NCI-H524 treated with DMSO at 0.1 percent for 48 hours (cell line): ENCODE data around the gene ATP5F1C.

Experiments
- DNase-seq: peaks from one replicate; lab custom pipeline; 2025; lab: John Stamatoyannopoulos, UW

Gene ATP5F1C

DNA sequence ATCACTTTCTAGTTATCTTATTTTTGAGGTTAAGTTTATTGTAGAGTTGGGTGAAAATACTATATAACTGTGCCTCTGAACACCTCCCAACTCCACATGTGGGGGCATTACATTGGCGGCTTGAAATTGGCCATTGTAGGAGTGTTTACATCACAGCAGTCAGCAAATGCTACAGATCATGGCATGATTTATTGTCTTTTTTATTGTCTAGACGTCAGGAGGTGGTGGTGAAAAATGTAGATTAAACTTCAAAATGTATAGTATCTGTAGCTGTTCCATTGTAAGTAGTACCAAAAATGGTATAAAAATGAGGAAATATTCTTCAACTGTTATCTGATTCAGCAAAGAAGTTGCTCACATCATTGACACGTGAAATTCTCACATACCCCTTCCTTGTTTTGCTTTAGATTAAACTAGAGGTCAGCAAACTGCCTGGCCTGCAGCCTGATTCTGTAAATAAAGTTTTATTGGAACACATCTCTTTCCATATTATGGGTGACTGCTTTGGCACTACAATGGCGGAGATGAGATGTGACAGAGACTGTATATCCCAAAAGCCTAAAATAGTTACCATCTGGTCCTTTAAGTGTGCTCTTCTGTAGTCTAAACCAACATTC lies 65.4 kb downstream of the ATP5F1C start:
- no peak for DNase-seq

DNA sequence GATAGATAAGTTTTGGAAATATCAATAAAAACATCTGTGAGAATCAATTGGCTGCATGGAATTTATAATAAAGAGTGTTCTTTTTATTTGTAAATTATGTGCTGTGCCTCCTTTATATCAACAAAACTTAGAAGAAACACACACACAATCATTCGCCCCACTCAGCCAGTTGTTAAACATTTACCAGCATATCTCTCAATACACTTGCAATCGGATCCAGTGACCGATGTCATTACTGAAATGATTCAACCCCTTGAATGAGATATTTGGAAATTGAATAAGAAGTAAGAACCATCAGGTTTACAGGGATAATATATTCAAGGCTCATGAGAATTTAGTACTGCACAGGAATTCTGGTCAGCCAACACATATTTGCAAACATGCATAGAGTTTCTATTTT lies 65.9 kb downstream of the ATP5F1C start:
- no peak for DNase-seq

DNA sequence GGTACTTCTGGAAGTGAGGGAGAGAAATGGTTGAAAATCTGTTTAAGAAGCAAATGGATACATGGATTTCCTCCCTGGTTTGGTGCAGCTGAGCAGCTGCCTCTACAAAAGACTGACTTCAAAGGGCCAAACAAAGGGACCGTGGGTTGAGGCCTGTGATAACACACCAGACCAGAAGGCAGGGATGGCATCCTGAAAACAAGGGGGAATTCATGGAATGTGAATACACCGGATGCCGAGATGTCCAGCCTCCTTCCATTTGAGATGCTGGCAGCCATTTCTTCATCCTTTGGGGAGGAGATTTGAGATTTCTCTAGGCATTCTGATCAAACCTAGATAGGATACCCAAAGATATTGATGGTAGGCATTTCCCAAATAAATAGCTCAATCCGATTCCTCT lies 67.2 kb downstream of the ATP5F1C start:
- no peak for DNase-seq

DNA sequence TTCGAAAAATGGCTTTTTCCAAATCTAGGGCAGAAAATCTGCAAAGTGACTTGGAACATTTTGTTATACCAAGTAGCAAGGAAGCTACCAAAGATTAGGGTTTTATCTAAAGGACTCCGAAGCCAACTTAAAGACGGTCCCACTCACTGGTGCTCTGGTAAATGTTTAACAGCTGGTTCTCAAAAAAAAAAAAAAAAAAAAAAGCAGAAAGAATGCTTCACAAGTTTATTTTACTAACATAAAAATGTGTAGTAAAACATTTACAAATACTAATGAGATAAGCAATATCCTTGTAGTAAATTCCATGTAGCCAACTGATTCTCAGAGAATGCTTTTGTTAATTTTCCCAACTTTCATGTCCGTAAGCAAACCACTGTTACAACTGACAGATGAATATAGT lies 68.7 kb downstream of the ATP5F1C start:
- no peak for DNase-seq

DNA sequence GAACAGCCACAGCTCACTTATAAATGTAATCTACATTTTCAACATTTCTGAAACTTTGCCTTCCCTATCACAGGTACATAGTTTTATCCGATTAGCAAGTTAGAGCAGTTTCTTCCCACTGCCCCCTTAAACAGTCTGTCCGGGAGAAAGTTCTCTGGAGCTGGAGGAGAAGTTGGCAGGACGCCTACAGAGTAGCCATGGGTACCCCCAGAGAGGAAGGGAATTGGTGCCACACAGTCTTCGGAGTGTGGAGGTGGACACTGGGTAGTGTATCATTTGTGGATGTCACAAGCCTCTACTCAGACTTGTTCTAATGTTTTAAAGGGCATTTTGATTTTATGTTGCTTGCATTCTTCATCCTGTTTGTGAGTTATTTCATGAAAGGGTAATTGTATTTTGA lies 69.3 kb downstream of the ATP5F1C start:
- no peak for DNase-seq
